ENCODE measurements around the gene TIAM1. TPM values are rescaled to one million over a fixed set of nuclear protein-coding genes. Genes with fewer than 3 reads are reported as not detected.
A peak's percentile ranks its signal among the peaks of the same experiment; 100 is the strongest.

TIAM1 gene
- total RNA-seq, 1 donor from 2014 or later, result 41.3 TPM

DNA sequence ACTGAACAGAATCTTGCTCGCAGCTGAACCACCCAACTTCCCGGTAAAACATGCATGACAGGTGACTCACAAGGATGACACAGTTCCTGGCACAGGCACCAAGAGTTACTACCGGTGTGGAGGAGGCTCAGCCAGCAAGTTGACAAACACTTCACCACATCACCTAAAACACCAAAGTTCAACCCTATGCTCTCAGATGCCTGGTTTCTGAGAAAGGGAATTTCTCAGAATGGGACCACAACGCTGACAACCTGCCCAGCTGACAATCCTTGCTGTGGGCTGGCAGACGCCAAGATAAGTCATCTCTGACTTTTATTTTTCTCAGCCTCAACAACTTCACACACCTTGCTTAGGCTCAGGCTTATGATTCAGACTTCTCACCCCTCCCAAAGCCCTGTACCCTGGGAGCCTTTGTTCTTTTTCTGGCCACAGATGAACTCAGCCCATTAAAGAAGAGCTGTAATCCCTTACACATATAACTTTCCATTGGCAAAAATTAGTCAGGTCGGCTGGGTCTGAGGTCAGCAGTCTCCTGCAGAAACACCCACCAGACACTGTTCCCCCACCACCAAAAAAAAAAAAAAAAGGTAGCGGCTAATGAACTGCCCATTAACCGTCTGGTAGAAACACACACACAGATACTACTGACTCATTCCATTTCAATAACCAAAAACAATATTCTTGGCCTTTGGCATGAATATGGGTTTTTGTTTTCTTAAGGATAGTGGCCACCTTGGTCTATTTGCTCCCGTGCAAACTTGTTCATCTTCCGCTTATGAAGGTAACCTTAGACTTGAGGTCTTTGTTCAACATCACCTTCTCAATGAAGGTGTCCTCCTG is 10.8 kb upstream of the TIAM1 start:
- Histone ChIP-seq H3K4me3 (no peak overlapping the region), H3K9me3 (no peaks in the 10 kb centered on the region), H3K36me3 (no peaks in the 10 kb centered on the region), H3K4me1 (no peaks in the 10 kb centered on the region), H3K27ac (peak overlapping the region; percentile 11), H3K27me3 (no peaks in the 10 kb centered on the region)
- intact Hi-C loops (cut with DNase I), result no loop called here
- no peak for DNase-seq (ENCODE audit: extremely low spot score in 2 of 2)
- TF ChIP-seq, protein P1, sequence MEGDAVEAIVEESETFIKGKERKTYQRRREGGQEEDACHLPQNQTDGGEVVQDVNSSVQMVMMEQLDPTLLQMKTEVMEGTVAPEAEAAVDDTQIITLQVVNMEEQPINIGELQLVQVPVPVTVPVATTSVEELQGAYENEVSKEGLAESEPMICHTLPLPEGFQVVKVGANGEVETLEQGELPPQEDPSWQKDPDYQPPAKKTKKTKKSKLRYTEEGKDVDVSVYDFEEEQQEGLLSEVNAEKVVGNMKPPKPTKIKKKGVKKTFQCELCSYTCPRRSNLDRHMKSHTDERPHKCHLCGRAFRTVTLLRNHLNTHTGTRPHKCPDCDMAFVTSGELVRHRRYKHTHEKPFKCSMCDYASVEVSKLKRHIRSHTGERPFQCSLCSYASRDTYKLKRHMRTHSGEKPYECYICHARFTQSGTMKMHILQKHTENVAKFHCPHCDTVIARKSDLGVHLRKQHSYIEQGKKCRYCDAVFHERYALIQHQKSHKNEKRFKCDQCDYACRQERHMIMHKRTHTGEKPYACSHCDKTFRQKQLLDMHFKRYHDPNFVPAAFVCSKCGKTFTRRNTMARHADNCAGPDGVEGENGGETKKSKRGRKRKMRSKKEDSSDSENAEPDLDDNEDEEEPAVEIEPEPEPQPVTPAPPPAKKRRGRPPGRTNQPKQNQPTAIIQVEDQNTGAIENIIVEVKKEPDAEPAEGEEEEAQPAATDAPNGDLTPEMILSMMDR (IDR thresholded peaks at IDR 0.05), result no peak
- TF ChIP-seq POLR2A (IDR thresholded peaks at IDR 0.05) (no peak), POLR2AphosphoS5 (IDR thresholded peaks at IDR 0.05; ENCODE audit: insufficient read depth in 1 of 2, low read depth in 1 of 2) (peak in 1 of 2 donors; percentile 53)

DNA sequence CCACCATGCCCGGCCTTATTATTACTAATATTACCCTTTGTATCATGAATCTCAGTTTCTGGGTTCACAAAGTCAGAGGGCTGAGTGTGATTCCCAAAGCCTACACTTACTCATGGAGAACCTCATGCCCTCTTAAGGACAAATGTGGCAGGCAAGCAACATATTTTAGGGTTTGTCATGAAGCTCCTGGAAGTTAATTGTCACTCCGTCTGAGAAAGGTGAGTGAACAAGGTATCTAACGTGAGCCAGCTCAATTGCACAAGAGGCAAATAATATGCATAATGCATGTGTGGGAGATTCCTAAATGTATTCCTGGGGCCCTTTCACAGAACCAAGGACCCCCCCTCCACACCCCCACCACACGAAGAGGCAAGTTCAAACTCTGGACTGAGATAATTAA is 10.1 kb upstream of the TIAM1 start:
- DNase-seq (ENCODE audit: extremely low spot score in 2 of 2), result no peak
- TF ChIP-seq POLR2A (IDR thresholded peaks at IDR 0.05) (no peak), POLR2AphosphoS5 (IDR thresholded peaks at IDR 0.05; ENCODE audit: insufficient read depth in 1 of 2, low read depth in 1 of 2) (no peak)
- TF ChIP-seq, protein P1 (IDR thresholded peaks at IDR 0.05), result no peak
- Histone ChIP-seq H3K4me1 (no peaks in the 10 kb centered on the region), H3K27me3 (no peaks in the 10 kb centered on the region), H3K27ac (no peak overlapping the region), H3K36me3 (no peaks in the 10 kb centered on the region), H3K4me3 (no peak overlapping the region), H3K9me3 (no peaks in the 10 kb centered on the region)
- intact Hi-C loops (cut with DNase I), result no loop called here

DNA sequence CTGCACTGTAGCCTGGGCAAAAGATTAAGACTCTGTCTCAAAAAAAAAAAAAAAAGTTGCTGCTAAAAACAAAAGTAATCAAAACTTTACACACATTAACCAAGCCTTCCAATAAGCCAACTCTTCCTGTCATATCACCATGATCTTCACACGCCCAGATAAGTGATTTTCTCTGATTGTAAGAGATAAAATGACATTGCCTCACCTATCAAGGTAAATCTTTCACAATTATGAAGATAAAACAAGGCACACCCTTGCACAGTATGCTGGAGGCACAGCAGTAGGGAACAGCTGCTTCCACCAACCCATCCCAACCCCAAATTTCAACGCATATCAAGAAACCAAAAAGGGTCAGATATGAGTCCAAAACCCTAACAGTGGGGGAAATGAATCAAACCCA is 8.8 kb upstream of the TIAM1 start:
- Histone ChIP-seq H3K4me1 (no peaks in the 10 kb centered on the region), H3K36me3 (no peaks in the 10 kb centered on the region), H3K4me3 (no peak overlapping the region), H3K9me3 (no peaks in the 10 kb centered on the region), H3K27me3 (no peaks in the 10 kb centered on the region), H3K27ac (no peak overlapping the region)
- TF ChIP-seq, protein P1 (IDR thresholded peaks at IDR 0.05), result no peak
- TF ChIP-seq POLR2AphosphoS5 (IDR thresholded peaks at IDR 0.05; ENCODE audit: insufficient read depth in 1 of 2, low read depth in 1 of 2) (no peak), POLR2A (IDR thresholded peaks at IDR 0.05) (no peak)
- intact Hi-C loops (cut with DNase I), result no loop called here
- no peak for DNase-seq (ENCODE audit: extremely low spot score in 2 of 2)

DNA sequence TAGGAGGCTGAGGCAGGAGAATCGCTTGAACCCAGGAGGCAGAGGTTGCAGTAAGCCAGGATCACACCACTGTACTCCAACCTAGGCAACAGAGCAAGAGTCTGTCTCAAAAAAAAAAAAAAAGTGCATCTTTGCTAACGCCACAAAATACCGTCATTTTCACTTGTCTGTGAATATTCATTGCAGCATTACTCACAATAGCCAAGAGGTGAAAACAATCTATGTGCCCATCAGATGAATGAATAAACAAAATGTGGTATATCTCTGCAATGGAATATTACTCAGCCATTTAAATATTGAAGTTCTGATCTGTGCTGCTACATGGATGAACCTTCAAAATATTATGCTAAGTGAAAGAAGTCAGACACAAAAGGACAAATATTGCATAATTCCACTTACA is 7.9 kb upstream of the TIAM1 start:
- Histone ChIP-seq H3K4me1 (no peaks in the 10 kb centered on the region), H3K9me3 (no peaks in the 10 kb centered on the region), H3K4me3 (no peak overlapping the region), H3K27ac (no peak overlapping the region), H3K27me3 (no peaks in the 10 kb centered on the region), H3K36me3 (no peaks in the 10 kb centered on the region)
- no peak for DNase-seq (ENCODE audit: extremely low spot score in 2 of 2)
- TF ChIP-seq POLR2AphosphoS5 (IDR thresholded peaks at IDR 0.05; ENCODE audit: insufficient read depth in 1 of 2, low read depth in 1 of 2) (no peak), POLR2A (IDR thresholded peaks at IDR 0.05) (no peak)
- TF ChIP-seq, protein P1 (IDR thresholded peaks at IDR 0.05), result no peak
- intact Hi-C loops (cut with DNase I), result no loop called here

DNA sequence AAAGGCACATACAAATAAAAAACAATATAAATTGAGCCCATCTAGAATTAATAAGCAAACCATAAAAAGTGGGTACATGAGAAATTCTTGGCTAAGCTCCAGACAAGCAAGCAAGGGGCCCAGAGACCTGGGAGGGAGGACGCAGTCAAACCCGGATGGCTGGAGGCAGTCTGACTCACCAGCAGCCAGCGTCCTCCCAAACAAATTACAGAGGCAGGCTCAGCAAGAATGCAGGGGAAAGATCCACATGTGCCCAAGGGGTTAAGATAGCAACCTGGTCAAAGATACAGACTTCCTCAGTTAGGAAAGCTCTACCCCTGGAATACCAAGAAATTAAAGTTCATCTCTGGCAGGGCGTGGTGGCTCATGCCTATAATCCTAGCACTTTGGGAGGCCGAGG is 7.4 kb upstream of the TIAM1 start:
- Histone ChIP-seq H3K4me3 (no peak overlapping the region), H3K4me1 (no peaks in the 10 kb centered on the region), H3K9me3 (no peaks in the 10 kb centered on the region), H3K27ac (no peak overlapping the region), H3K36me3 (no peaks in the 10 kb centered on the region), H3K27me3 (no peaks in the 10 kb centered on the region)
- TF ChIP-seq, protein P1 (IDR thresholded peaks at IDR 0.05), result no peak
- no peak for TF ChIP-seq POLR2AphosphoS5 (IDR thresholded peaks at IDR 0.05; ENCODE audit: insufficient read depth in 1 of 2, low read depth in 1 of 2)
- TF ChIP-seq POLR2A (IDR thresholded peaks at IDR 0.05), result no peak
- DNase-seq (ENCODE audit: extremely low spot score in 2 of 2), result no peak
- intact Hi-C loops (cut with DNase I), result no loop called here

Measured in vagina (tissue), 2 donors.